H9 (cell line): ENCODE measurements around the gene MAP3K5. TPM values are rescaled to one million over a fixed set of nuclear protein-coding genes. Genes with fewer than 3 reads are reported as not detected.

Experiments
- DNase-seq: peaks from one replicate; pipeline ENCODE4 v3.0.0-alpha.2; 2017
- H2AFZ ChIP-seq: one replicate; pipeline ENCODE4 v1.6.1; 2013; ENCODE audit warnings: mild to moderate bottlenecking, low read length, control low read depth, moderate library complexity
- H2AK5ac ChIP-seq: 2 replicates; pipeline ENCODE4 v1.6.1; 2013; ENCODE audit warnings: low read length, control low read depth, mixed read lengths; ENCODE audit not compliant: insufficient read length
- H2BK120ac ChIP-seq: one replicate; pipeline ENCODE4 v1.6.1; 2013; ENCODE audit warnings: low read depth, mild to moderate bottlenecking, low read length, control low read depth, inconsistent platforms; ENCODE audit not compliant: poor library complexity, severe bottlenecking
- H2BK12ac ChIP-seq: 2 replicates; pipeline ENCODE4 v1.6.1; 2013; ENCODE audit warnings: low read length, control low read depth, mixed read lengths, low read depth; ENCODE audit not compliant: insufficient read length
- H2BK15ac ChIP-seq: 2 replicates; pipeline ENCODE4 v1.6.1; 2013; ENCODE audit warnings: low read depth, low read length, control low read depth
- H2BK20ac ChIP-seq: one replicate; pipeline ENCODE4 v1.6.1; 2013; ENCODE audit warnings: low read depth, mild to moderate bottlenecking, low read length, control low read depth, inconsistent platforms; ENCODE audit not compliant: poor library complexity, severe bottlenecking
- H2BK5ac ChIP-seq: 2 replicates; pipeline ENCODE4 v1.6.1; 2013; ENCODE audit warnings: low read length, control low read depth, mixed read lengths; ENCODE audit not compliant: insufficient read length
- H3K14ac ChIP-seq: 2 replicates; pipeline ENCODE4 v1.6.1; 2013; ENCODE audit warnings: low read length, control low read depth; ENCODE audit not compliant: insufficient read depth
- H3K18ac ChIP-seq: 2 replicates; pipeline ENCODE4 v1.6.1; 2013; ENCODE audit warnings: low read depth, mild to moderate bottlenecking, mixed read lengths, low read length, control low read depth; ENCODE audit not compliant: insufficient read length
- H3K23ac ChIP-seq: 2 replicates; pipeline ENCODE4 v1.6.1; 2013; ENCODE audit warnings: low read length, control low read depth, mixed read lengths, low read depth; ENCODE audit not compliant: insufficient read length
- H3K23me2 ChIP-seq: 2 replicates; pipeline ENCODE4 v1.6.1; 2013; ENCODE audit warnings: low read depth, mild to moderate bottlenecking, mixed read lengths, low read length, control low read depth; ENCODE audit not compliant: insufficient read length, poor library complexity, severe bottlenecking
- H3K27ac ChIP-seq: 2 replicates; pipeline ENCODE4 v1.5.1; 2013; ENCODE audit warnings: low read length, control low read depth, mixed read lengths, low read depth; ENCODE audit not compliant: insufficient read length
- H3K27me3 ChIP-seq: 2 replicates; pipeline ENCODE4 v1.6.1; 2013; ENCODE audit warnings: low read length, control low read depth, inconsistent platforms; ENCODE audit not compliant: insufficient read depth
- H3K4ac ChIP-seq: 2 replicates; pipeline ENCODE4 v1.6.1; 2013; ENCODE audit warnings: low read depth, mild to moderate bottlenecking, control low read depth, inconsistent platforms, low read length, moderate library complexity
- H3K4me1 ChIP-seq: 2 replicates; pipeline ENCODE4 v1.6.1; 2013; ENCODE audit warnings: low read length, control low read depth, inconsistent platforms; ENCODE audit not compliant: insufficient read depth
- H3K4me2 ChIP-seq: 2 replicates; pipeline ENCODE4 v1.6.1; 2013; ENCODE audit warnings: low read length, control low read depth, mixed read lengths; ENCODE audit not compliant: insufficient read length, insufficient read depth
- H3K56ac ChIP-seq: 2 replicates; pipeline ENCODE4 v1.6.1; 2013; ENCODE audit warnings: low read depth, mild to moderate bottlenecking, mixed read lengths, low read length, control low read depth; ENCODE audit not compliant: insufficient read length
- H3K79me1 ChIP-seq: 2 replicates; pipeline ENCODE4 v1.6.1; 2013; ENCODE audit warnings: low read depth, mild to moderate bottlenecking, moderate library complexity, low read length, control low read depth, inconsistent platforms; ENCODE audit not compliant: insufficient read depth, poor library complexity, severe bottlenecking
- H3K79me2 ChIP-seq: 2 replicates; pipeline ENCODE4 v1.6.1; 2013; ENCODE audit warnings: low read length, control low read depth, inconsistent platforms; ENCODE audit not compliant: insufficient read depth
- H3K9ac ChIP-seq: 2 replicates; pipeline ENCODE4 v1.6.1; 2013; ENCODE audit warnings: low read length, control low read depth, mixed read lengths; ENCODE audit not compliant: insufficient read length; ENCODE audit errors: extremely low read depth
- H3K9me3 ChIP-seq: one replicate; pipeline ENCODE4 v1.6.1; 2013; ENCODE audit warnings: low read depth, low read length, inconsistent platforms; ENCODE audit not compliant: control insufficient read depth
- H3T11ph ChIP-seq: one replicate; pipeline ENCODE4 v1.6.1; 2013; ENCODE audit warnings: mild to moderate bottlenecking, low read length, control low read depth, inconsistent platforms
- H4K20me1 ChIP-seq: one replicate; pipeline ENCODE4 v1.6.1; 2013; ENCODE audit not compliant: control insufficient read depth, insufficient read length, insufficient read depth
- H4K5ac ChIP-seq: 2 replicates; pipeline ENCODE4 v1.6.1; 2013; ENCODE audit warnings: low read depth, mild to moderate bottlenecking, mixed read lengths, low read length, control low read depth; ENCODE audit not compliant: insufficient read length
- H4K8ac ChIP-seq: replicated peaks from 2 replicates; pipeline ENCODE4 v1.6.1; 2013; ENCODE audit warnings: low read length, control low read depth, mixed read lengths, low read depth; ENCODE audit not compliant: insufficient read length
- H4K91ac ChIP-seq: 2 replicates; pipeline ENCODE4 v1.6.1; 2013; ENCODE audit warnings: low read depth, mild to moderate bottlenecking, moderate library complexity, mixed read lengths, low read length, control low read depth; ENCODE audit not compliant: insufficient read length
- H3K27ac Mint-ChIP-seq, 3 experiments: 2 replicates in 2 of 3; 3 replicates in 1 of 3; pipeline ENCODE4 v1.8.0; 2020 to 2021; ENCODE audit warnings: mixed read lengths in 3 of 3, mild to moderate bottlenecking in 1 of 3, moderate library complexity in 1 of 3
- H3K27me3 Mint-ChIP-seq: 2 replicates; pipeline ENCODE4 v1.8.0; 2021; ENCODE audit warnings: low read depth, mild to moderate bottlenecking, moderate library complexity, mixed read lengths
- H3K36me3 Mint-ChIP-seq, 3 experiments: 2 replicates in 2 of 3; 3 replicates in 1 of 3; pipeline ENCODE4 v1.8.0; 2020 to 2021; ENCODE audit warnings: low read depth in 3 of 3, mixed read lengths in 3 of 3; ENCODE audit not compliant: insufficient read depth in 1 of 3
- H3K4me1 Mint-ChIP-seq, 2 experiments: 2 replicates each; pipeline ENCODE4 v1.8.0; 2020; ENCODE audit warnings: mixed read lengths in 2 of 2
- H3K4me3 Mint-ChIP-seq, 2 experiments: 2 replicates in 1 of 2; 3 replicates in 1 of 2; pipeline ENCODE4 v1.8.0; 2020 to 2021; ENCODE audit warnings: mild to moderate bottlenecking in 2 of 2, mixed read lengths in 2 of 2, moderate library complexity in 1 of 2
- H3K9me3 Mint-ChIP-seq, 2 experiments: 2 replicates in 1 of 2; 3 replicates in 1 of 2; pipeline ENCODE4 v1.8.0; 2020; ENCODE audit warnings: mild to moderate bottlenecking in 2 of 2, mixed read lengths in 2 of 2, moderate library complexity in 1 of 2
- CTCF ChIP-seq: fragments of 200-600 bp; sonication (generic); conservative IDR thresholded peaks from 3 replicates; pipeline ENCODE4 v1.8.0; 2021; ENCODE audit warnings: antibody characterized with exemption, mild to moderate bottlenecking
- WGBS: extraction: QIAGEN DNeasy Blood & Tissue Kit; methylation state at CpG from one replicate; pipeline ENCODE4 v1.1.7; 2013; ENCODE audit warnings: missing lambda C conversion rate, low lambda C conversion rate, mixed read lengths; ENCODE audit not compliant: insufficient read length; ENCODE audit errors: extremely low coverage; 5-methylcytosine and 5-hydroxymethylcytosine counted together
- total RNA-seq: library from RNA; stranded (reverse); gene quantifications from 2 replicates; pipeline ENCODE4 v1.2.1, GENCODE V29; 2021

The MAP3K5 gene
- total RNA-seq, 1 experiment from 2014 or later, result 1.6 TPM

GRCh38 chr6:136587527-136587926, 204.8 kb downstream of the MAP3K5 start:
- DNase-seq, result no peak
- H2AFZ ChIP-seq, result no peak overlapping the region
- no peak overlapping the region for H3K23ac ChIP-seq
- no peak overlapping the region for H2BK120ac ChIP-seq
- H3K56ac ChIP-seq, result no peak overlapping the region
- H3K4me2 ChIP-seq, result no peak overlapping the region
- H2BK12ac ChIP-seq, result no peak overlapping the region
- H4K5ac ChIP-seq, result no peak overlapping the region
- H3K23me2 ChIP-seq, result no peaks in the 10 kb centered on the region
- no peak overlapping the region for H3K4ac ChIP-seq
- no peaks in the 10 kb centered on the region for H3K27me3 ChIP-seq
- no peak overlapping the region for H4K8ac ChIP-seq
- H3K79me1 ChIP-seq, result no peaks in the 10 kb centered on the region
- Mint-ChIP-seq H3K27ac (no peak overlapping the region), H3K4me3 (no peak overlapping the region), H3K4me1 (peaks cover 40 to 47% of the 10 kb centered on the region in 2 experiments), H3K27me3 (no peaks in the 10 kb centered on the region; the same call in 1 of the 2 replicates), H3K36me3 (peaks cover 11 to 34% (median 21%) of the 10 kb centered on the region in 3 experiments), H3K9me3 (peaks cover 13 to 19% of the 10 kb centered on the region in 2 experiments)
- H3K79me2 ChIP-seq, result no peaks in the 10 kb centered on the region
- no peak for TF ChIP-seq CTCF
- no peaks in the 10 kb centered on the region for H3K9me3 ChIP-seq
- no peak overlapping the region for H2BK15ac ChIP-seq
- H4K91ac ChIP-seq, result no peak overlapping the region
- H2AK5ac ChIP-seq, result no peak overlapping the region
- H3K14ac ChIP-seq, result no peak overlapping the region
- H4K20me1 ChIP-seq, result no peaks in the 10 kb centered on the region
- no peak overlapping the region for H3K27ac ChIP-seq
- H2BK20ac ChIP-seq, result no peak overlapping the region
- WGBS, result no CpG with 5 or more reads among the region's 1 CpG
- no peak overlapping the region for H3K9ac ChIP-seq
- H3T11ph ChIP-seq, result no peak overlapping the region
- H3K4me1 ChIP-seq, result peaks cover 21% of the 10 kb centered on the region
- no peak overlapping the region for H3K18ac ChIP-seq
- no peak overlapping the region for H2BK5ac ChIP-seq
